ENCODE measurements around the gene LUC7L.
"Not testable (repeated sequence)": the region's sequence is repeated elsewhere in the genome, so short reads cannot be mapped to it uniquely, and the experiment has no call there.

Gene LUC7L

DNA sequence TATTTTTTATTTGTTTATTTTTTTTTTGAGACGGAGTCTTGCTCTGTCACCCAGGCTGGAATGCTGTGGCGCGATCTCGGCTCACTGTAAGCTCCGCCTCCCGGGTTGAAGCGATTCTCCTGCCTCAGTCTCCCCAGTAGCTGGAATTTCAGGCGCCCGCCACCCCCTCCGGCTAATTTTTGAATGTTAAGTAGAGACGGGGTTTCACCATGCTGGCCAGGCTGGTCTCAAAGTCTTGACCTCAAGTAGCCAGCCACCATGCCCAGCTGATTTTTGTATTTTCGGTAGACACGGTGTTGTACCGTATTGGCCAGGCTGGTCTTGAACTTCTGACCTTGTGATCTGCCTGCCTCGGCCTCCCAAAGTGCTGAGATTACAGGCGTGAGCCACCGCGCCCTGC lies 1.1 kb upstream of the LUC7L start:
- not testable (repeated sequence) for DNase-seq (ENCODE audit: low spot score)

DNA sequence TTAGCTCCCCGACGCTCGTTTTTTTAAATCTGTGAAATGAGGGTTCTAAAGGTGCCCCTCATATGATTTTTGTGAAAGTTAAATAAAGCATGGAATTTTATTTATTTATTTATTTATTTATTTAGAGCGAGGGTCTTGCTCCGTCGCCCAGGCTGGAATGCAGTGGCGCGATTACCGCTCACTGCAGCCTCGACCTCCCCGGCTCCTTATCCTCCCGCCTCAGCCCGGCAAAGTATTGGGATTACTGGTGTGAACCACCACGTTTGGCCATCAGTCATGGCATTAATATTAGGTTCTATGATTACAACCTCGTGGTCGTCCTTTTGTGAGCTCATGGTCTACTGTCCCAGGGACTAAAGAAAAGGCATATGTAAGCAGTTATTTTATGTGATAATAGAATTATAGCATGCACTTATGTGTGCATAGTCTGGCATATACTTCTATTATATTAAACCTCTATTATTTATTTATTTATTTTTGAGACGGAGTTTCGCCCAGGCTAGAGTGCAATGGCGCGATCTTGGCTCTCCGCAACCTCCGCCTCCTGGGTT lies 557 bp upstream of the LUC7L start:
- no peak for DNase-seq (ENCODE audit: low spot score)

DNA sequence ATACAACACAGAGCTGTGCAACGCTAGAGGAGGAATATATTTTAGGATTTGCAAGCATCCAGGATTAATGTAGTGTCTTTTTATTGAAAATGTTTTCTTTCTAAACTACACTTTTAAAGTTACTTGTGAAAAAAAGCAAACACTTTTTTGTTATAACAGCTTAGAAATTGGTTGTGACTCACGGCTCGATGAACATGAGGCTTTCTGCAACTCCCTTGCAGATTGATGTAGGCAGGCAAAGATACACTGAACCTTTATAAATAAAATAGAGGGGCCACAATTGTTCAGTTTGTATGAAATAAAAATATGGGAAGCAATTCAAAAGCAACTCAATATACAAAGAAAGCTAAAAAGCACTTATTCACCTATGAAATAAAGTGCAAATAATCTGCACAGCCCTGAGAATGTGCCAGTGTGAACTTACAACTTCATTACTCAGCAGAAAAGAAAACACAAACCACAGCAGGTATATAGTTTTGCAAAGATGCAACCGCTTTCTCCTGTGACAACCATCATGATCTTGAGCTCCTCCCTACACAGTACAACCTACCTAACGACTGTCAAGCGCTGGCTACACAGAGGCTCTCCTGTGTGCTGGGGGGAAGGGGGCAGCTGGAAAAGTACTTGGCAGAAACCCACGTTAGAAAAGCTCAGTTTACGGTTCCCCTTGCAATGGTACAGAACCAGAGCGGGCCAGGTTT lies 948 bp downstream of the LUC7L start:
- DNase-seq (ENCODE audit: low spot score): no peak

DNA sequence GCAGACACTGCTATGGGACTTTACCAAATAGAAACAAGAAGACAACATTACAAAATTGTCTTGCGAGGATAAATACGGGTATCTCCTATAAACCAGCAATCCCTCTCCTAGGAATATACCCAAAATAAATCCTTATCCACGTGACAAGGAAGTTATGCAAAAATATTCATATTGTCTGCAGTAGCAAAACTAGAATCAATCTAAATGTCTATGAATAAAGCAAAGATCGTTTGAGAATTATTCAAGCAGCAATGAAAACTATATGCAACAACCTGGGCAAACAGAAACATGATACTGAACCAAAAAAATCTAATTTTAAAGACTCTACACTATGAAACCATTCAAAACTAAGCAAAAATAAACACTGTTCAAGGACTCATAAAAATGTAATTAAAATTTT lies 9.2 kb downstream of the LUC7L start:
- DNase-seq (ENCODE audit: low spot score): no peak

DNA sequence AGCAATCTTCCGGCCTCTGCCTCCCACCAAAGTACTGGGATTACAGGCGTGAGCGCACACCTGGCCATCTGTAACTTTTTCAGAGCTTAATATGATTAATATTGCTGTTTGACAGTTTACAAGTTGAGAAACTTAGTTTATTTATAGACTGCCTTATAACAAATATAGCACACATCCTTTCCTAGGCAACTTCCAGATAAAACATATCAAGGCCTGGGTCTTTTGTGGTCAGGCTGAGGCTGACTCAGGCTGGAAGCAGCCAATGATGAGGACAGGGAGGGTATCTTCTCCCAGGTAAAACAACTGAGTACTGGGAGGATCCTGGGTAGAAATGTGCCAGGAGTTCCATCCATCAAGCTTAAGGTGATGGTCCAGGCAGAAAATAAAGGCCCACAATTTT lies 16.2 kb downstream of the LUC7L start:
- no peak for DNase-seq (ENCODE audit: low spot score)

DNA sequence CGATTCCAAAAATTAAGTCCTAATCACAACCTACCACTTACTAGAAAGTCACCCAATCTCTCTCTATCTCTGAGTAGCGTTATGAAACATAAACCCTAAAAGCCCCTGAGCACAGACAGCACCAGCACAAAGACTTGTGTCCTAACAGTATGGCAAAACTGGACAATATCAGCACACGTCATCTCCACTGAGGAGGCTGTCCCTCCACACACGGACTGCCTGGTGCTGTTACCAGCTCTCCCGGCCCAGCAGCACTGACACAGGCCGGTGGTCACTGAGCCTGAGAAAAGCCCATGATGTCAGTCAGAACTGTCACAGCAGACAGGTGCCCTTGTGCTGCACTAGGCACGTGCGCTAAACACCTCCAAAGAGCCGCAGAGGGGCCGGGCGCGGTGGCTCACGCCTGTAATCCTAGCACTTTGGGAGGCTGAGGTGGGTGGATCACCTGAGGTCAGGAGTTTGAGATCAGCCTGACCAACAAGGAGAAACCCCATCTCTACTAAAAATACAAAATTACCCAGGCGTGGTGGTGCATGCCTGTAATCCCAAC lies 17.5 kb downstream of the LUC7L start:
- not testable (repeated sequence) for DNase-seq (ENCODE audit: low spot score)

DNA sequence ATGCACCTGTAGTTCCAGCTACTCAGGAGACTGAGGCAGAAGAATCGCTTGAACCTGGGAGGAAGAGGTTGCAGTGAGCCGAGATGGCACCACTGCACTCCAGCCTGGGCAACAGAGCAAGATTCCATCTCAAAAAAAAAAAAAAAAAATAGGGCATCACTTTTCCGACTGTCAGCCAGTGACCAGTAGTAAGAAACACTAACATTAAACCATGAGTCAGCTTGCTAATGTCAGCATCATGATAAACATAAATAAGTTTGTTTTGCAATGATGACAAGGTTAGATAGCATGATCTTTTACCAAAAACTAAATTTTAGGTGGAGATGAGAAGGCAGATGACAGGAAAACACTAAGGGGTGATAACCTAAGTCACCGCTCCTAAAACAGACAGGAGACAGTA lies 19.9 kb downstream of the LUC7L start:
- not testable (repeated sequence) for DNase-seq (ENCODE audit: low spot score)

DNA sequence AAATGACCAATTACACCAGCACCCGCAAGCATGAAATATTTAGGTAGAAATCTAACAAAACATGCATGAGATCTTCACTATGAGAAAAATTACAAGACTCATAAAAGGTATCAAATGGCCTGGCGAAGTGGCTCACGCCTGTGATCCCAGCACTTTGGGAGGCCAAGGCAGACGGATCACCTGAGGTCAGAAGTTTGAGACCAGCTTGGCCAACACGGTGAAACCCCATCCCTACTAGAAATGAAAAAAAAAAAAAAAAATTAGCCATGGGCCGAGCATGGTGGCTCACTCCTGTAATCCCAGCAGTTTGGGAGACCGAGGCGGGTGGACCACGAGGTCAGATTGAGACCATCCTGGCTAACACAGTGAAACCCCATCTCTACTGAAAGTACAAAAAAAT lies 25.2 kb downstream of the LUC7L start:
- DNase-seq (ENCODE audit: low spot score): not testable (repeated sequence)

DNA sequence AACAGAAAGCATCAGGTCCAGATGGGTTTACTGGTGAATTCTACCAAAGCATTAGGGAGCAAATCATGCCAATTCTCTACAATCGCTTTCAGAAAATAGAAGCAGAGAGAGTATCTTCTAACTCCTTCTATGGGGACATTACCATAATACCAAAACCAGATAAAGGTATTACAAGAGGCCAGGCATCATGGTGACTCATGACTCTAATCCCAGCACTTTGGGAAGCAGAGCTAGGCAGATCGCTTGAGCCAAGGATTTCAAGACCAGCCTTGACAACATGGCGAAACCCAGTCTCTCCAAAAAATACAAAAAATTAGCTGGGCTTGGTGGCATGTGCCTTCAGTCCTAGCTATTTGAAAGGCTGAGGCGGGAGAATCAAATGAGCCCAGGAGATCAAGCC lies 26.0 kb downstream of the LUC7L start:
- DNase-seq (ENCODE audit: low spot score): no peak

DNA sequence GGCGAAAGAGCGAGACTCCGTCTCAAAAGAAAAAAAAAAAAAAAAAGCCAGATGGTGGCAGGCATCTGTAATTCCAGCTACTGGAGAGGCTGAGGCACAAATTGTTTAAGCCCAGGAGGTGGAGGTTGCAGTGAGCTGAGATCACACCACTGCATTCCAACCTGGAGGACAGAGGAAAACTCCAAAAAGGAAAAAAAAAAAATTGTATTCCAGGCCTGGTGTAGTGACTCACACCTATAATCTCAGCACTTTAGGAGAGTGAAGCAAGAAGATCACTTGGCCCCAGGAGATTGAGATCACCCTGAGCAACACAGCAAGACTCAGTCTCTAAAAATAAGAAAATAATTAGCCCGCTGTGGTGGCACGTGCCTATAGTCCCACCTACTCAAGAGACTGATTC lies 28.9 kb downstream of the LUC7L start:
- peak; percentile 38 for DNase-seq (ENCODE audit: low spot score)

DNA sequence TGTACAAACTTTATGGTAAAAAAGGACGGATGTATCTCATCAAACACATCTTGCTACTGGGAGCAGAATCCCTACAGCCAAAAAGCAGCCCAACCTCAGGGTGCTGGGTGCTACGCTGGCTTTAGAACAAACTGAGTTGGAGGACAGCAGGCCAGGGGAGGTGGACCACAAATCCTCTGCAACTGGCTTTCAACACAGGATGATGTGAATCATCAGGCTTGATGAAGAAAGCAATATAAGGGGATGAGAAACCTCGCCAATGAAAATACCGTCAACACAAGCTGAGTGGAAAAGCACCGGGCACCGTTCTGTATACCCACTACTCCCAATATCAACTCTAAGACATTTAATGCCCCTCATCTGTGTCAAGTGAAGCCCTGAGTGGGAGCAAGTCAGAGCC lies 34.7 kb downstream of the LUC7L start:
- DNase-seq (ENCODE audit: low spot score): no peak

DNA sequence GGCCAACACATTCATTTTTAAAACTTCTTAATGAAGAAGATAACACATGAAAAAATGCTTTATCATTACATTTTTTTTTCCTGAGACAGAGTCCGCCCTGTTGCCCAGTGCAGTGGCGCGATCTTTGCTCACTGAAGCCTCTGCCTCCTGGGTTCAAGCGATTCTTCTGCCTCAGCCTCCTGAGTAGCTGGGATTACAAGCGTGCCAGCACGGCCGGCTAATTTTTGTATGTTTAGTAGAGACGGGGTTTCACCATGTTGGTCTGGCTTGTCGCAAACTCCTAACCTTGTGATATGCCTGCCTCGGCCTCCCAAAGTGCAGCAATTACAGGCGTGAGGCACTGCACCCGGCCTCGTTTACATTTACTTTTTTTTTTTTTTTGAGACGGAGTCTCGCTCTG lies 35.8 kb downstream of the LUC7L start:
- DNase-seq (ENCODE audit: low spot score): no peak

DNA sequence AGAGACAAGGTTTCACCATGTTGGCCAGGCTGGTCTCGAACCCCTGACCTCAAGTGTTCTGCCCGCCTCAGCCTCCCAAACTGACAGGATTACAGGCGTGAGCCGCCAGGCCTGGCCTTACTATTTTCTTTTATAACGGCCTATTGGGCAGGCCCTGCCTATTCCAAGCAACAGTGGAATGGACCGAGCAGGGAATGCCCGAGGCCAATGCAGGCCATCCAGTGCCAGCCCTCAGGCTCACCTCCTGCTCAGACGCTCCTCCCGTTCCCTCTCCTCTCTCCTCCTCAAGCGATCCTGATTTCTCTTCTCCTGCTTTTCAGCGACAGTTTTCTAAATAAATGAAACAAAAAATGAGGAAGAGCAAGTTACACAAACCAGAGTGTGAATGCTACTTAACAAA lies 36.6 kb downstream of the LUC7L start:
- no peak for DNase-seq (ENCODE audit: low spot score)

DNA sequence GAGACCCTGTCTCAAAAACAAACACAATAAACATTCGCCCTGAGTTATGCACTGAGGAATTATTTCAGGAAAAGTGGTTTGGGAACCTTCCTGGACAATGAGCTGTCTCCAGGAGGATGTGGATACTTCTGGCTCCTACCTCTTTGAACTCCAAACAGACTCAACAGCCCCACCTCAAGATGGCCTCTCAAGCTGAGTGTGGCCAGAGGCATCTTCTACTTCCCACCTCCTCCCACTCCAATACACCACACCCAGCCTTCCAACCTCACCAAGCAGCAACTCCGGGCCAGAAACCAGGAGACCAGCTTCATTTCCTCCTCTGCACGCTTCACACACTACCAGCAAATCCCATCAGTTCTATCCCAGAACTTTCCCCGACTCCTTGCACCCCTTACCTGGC lies 37.4 kb downstream of the LUC7L start:
- DNase-seq (ENCODE audit: low spot score): no peak

DNA sequence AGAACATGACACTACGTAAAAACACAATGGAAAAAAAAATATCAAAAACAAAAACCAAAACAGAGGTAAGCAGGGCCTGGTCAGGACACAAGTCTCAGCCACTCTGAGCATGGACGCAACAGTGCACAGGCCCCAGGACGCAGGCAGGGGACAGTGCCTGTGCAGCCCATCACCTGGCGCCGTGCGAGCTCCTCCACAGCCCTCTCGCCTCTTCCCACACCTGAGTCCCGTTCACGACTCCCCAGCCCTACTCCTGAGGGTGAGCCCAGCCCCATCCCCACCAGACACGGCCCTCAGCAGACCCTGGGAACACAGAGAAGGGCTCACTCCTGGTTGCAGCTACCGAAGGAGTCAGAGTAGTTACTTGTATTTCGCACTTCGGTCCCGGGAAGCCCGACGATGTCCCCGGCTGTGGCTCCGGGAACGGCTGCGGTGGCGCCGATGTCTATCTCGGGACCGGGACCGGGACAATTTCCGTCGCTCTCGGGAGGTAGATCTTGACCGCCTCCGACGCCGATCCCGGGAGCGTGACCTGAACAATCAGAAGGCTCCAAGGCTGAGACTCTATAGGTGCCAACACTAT lies 39.6 kb downstream of the LUC7L start:
- DNase-seq (ENCODE audit: low spot score): no peak

DNA sequence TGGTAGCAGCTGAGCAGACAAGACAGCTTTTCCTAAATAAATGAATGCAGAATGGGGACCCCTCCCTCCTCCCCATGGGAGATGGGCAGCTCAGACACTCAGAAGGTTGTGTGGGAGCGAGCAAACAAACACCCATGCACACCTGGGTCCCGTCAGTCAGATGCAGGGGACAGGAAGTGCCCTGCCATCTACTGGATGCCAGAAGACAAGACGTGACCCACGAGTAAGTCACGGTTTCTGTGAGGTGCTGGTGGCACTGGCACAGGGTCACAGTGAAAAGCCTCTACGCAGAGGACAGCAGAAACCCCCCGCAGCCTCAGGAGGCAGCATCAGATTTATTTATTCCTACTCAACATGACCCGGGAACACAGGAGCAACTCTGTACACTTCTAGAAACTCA lies 40.6 kb downstream of the LUC7L start:
- DNase-seq (ENCODE audit: low spot score): no peak

DNA sequence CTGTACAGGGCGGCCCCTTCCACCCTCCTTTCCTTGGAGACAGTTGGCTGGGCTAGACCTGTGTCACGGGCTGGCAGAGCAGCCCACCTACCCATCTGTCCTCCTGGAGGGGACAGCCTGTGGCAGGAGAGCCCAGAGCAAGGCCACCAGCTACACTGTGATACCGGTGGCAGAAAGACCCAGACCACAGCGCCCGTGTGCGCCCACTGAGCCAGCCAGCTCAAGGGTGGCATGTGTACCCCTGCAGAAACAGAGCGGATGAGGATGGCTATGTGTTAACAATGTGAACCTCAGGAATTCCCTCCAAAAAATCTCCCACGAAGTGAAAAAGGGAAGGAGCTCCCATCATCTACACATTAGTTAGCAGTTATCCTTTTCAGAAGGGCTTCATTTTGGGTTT lies 41.9 kb downstream of the LUC7L start:
- DNase-seq (ENCODE audit: low spot score): no peak

DNA sequence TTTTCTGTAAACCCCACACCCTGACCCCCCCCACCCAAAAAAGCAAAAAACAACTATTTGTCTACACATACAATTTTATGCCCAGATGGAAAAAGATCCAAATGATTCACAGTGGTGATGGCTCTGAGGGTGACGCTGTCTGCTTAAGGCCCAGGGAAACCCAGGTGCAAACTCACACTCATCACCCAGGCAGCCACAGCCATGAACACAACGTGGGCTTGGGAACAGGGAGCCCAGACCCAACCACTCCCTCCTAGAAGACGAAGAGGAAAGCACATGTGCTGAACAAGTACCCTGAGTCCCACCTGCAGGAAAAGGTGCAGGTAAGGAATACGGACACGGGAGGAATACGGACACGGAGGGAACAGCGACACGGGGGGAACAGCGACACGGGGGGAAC lies 43.6 kb downstream of the LUC7L start:
- DNase-seq (ENCODE audit: low spot score): no peak

DNA sequence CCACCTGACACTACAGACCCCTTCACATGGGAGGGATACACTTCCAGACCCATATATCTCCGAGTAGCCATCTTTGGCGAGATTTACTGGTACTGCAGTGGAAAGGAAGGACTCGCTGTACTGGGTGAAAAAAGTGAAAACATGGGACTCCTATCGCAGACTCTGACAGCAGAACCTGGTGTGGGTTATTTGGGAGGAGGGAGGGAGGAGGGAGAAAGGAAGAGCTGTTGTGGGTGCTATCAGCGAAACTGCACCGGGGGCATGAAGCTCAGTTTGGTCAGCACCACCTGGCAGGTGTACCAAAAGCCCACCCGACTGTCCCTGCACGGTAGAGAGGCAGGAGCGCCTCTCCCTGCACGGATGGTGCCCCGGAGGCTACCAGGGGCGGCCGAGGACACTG lies 44.0 kb downstream of the LUC7L start:
- no peak for DNase-seq (ENCODE audit: low spot score)

DNA sequence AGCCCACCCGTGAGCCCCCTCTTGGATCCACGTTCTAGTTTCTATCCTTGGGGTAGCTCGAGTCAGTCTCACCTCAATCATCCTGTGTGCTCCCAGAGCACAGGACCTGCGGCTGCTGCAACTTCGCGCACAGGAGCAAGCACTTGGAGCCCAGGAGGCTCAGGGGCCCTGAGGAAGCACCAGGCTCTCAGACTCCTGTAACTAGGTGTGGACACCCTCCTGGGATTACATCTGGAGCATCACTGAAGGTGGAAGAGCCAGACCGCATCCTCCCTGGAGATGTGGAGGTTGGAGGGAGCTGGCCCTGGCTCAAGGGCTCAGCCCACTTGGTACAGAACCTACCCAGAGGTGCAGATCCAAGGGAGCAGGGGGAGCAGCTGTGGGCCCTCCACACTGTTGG lies 46.2 kb downstream of the LUC7L start:
- DNase-seq (ENCODE audit: low spot score): no peak

DNA sequence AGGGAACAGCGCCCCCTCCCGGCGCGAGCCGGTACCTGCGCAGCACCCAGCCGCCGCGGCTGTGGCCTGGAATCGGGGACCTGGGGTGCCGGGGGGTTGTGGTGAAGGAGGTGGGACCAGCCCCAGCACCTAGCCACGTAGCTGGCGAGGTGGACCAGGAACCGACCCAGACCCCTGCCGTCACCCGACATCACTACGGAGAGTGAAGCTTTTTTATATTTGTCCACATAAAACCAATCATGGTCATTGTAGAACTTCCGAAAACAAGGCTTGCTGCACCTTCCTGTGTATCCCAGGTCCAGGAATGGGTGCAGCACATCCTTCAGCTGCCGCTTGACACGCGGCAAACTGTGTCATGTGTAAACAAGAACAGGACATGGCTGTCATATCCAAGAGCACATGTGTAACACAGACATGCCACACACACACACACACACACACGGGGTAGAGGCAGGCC lies 47.7 kb downstream of the LUC7L start:
- no peak for DNase-seq (ENCODE audit: low spot score)

DNA sequence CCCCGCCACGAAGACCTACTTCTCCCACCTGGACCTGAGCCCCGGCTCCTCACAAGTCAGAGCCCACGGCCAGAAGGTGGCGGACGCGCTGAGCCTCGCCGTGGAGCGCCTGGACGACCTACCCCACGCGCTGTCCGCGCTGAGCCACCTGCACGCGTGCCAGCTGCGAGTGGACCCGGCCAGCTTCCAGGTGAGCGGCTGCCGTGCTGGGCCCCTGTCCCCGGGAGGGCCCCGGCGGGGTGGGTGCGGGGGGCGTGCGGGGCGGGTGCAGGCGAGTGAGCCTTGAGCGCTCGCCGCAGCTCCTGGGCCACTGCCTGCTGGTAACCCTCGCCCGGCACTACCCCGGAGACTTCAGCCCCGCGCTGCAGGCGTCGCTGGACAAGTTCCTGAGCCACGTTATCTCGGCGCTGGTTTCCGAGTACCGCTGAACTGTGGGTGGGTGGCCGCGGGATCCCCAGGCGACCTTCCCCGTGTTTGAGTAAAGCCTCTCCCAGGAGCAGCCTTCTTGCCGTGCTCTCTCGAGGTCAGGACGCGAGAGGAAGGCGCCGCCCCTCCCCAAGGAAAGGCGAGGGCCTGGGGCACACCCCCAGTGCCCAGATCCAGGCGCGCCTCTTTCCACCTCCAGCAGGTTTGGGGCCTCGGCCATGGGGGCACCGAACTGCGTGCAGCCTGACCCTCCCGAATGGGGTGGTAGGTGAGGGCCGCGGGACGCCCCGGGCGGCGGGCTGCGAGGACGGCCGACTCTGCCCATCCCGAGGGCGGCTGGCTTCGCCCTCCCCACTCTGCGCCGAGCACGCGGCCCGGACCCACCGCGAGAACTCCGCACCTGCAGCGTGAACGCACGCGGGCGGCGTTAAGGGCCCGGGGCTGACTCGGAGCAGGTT lies 48.3 kb downstream of the LUC7L start:
- DNase-seq (ENCODE audit: low spot score): peak; percentile 85

Measured in AG08395 (cell line).